ENCODE data around the gene PGGHG. TPM values are rescaled to one million over a fixed set of nuclear protein-coding genes. Genes with fewer than 3 reads are reported as not detected.

The PGGHG gene
- total RNA-seq, 1 donor from 2014 or later, result 32.5 TPM

DNA sequence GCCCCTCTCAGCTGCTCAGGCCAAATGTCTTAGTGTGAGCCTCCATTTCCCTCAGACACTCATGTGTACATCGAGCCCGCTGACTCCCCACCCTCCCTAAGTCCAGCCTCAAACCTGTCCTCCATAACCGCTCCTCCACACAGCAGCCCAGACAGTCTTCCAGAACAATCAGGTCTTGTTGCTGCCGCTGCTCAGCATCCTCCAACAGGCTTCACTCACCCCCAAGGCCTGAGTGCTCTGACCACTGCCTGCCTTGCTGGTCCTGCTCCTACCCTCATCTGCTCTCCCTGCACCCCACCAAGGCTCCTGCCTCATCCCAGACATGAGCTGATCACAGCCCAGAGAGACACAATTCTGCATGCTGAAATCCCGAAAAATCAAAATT is 35.0 kb upstream of the PGGHG start:
- DNase-seq (ENCODE audit: extremely low spot score, unreplicated experiment), result no peak
- Mint-ChIP-seq H3K36me3 (peaks cover 9% of the 10 kb centered on the region), H3K4me1 (ENCODE audit: unreplicated experiment) (no peaks in the 10 kb centered on the region), H3K27ac (no peak overlapping the region), H3K9me3 (no peaks in the 10 kb centered on the region), H3K4me3 (no peak overlapping the region), H3K27me3 (no peaks in the 10 kb centered on the region)
- TF ChIP-seq, protein P1, sequence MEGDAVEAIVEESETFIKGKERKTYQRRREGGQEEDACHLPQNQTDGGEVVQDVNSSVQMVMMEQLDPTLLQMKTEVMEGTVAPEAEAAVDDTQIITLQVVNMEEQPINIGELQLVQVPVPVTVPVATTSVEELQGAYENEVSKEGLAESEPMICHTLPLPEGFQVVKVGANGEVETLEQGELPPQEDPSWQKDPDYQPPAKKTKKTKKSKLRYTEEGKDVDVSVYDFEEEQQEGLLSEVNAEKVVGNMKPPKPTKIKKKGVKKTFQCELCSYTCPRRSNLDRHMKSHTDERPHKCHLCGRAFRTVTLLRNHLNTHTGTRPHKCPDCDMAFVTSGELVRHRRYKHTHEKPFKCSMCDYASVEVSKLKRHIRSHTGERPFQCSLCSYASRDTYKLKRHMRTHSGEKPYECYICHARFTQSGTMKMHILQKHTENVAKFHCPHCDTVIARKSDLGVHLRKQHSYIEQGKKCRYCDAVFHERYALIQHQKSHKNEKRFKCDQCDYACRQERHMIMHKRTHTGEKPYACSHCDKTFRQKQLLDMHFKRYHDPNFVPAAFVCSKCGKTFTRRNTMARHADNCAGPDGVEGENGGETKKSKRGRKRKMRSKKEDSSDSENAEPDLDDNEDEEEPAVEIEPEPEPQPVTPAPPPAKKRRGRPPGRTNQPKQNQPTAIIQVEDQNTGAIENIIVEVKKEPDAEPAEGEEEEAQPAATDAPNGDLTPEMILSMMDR (conservative IDR thresholded peaks at IDR 0.05), result no peak

DNA sequence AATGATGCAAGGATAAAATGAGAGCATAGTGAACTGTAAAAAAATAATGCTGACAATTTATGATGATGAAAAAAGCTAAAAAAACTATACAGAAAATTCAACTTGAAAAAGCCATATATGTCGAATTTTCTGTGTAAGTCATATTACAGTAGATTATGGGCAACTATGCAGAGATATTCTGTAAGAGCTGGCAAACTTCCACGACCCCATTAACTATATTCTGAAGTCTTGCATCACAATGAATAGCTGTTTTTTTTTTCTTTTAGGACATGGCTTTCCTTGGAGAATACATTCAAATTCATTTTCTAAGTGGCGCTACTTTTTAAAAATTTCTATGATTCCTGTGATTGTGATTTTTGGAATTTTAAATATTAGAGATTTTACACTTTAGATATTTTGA is 33.8 kb upstream of the PGGHG start:
- H3K9me3 Mint-ChIP-seq, result no peaks in the 10 kb centered on the region
- TF ChIP-seq, protein P1 (conservative IDR thresholded peaks at IDR 0.05), result no peak
- H3K36me3 Mint-ChIP-seq, result peaks cover 5% of the 10 kb centered on the region
- no peak for DNase-seq (ENCODE audit: extremely low spot score, unreplicated experiment)
- no peak overlapping the region for H3K27ac Mint-ChIP-seq
- H3K4me3 Mint-ChIP-seq, result no peak overlapping the region
- no peaks in the 10 kb centered on the region for H3K27me3 Mint-ChIP-seq
- H3K4me1 Mint-ChIP-seq (ENCODE audit: unreplicated experiment), result no peaks in the 10 kb centered on the region

DNA sequence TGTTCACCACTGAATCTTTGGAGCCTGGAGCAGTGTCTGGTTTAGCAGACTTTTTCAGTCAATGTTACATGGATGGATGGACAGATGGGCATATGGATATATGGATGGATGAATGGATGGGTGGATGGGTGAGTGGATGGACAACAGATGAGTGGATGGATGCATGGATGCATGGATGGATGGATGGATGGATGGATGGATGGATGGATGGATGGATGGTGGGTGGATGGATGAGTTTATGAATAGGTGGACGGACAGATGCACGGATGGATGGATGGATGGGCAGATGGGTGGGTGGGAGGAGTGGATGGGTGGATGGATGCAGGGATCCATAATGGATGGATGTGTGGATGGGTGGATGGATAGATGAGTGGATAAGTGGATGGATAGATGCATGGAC is 33.1 kb upstream of the PGGHG start:
- H3K27ac Mint-ChIP-seq, result no peak overlapping the region
- no peaks in the 10 kb centered on the region for H3K9me3 Mint-ChIP-seq
- no peak for DNase-seq (ENCODE audit: extremely low spot score, unreplicated experiment)
- peaks cover 5% of the 10 kb centered on the region for H3K36me3 Mint-ChIP-seq
- no peaks in the 10 kb centered on the region for H3K4me1 Mint-ChIP-seq (ENCODE audit: unreplicated experiment)
- no peaks in the 10 kb centered on the region for H3K27me3 Mint-ChIP-seq
- TF ChIP-seq, protein P1 (conservative IDR thresholded peaks at IDR 0.05), result no peak
- no peak overlapping the region for H3K4me3 Mint-ChIP-seq

DNA sequence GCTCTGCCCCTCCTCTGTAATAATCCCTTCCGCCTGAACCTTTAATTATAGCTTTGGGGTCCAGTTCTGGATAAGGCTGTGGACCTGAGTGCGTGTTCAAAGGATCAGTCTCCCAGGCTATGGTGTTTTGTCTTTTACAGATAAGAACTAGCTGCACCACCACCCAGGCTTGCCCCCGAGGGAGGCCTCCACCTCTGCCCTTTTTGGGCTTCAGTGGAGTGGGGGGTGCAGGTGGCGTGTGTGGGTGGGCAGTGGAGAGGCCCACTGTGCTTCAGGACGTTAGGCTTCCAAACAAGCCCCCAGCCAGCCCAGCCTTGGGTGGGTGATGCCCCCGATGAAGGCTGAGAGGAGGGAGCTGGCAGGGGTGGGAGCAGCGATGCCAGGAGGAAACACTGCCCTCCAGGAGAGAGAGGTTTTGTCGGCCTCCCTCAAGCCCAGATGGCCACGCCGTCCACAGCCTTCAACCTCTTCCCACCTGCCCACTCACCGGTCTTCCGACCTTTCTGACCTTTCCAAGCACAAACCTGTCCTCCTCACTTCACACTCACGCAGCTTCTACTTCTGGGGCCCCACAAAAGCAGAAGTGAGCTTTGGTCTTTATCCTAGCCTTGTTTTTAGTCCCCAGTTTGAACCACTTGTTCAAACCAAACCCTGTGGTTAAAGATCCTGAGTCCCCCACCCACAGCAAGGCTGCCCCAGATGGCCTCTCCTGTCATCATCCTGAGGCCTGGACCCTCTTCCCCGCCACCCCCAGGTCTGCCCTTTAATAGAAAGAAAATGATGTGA is 31.8 kb upstream of the PGGHG start:
- TF ChIP-seq, protein P1 (conservative IDR thresholded peaks at IDR 0.05), result no peak
- peaks cover 2% of the 10 kb centered on the region for H3K9me3 Mint-ChIP-seq
- H3K27ac Mint-ChIP-seq, result no peak overlapping the region
- no peaks in the 10 kb centered on the region for H3K4me1 Mint-ChIP-seq (ENCODE audit: unreplicated experiment)
- H3K36me3 Mint-ChIP-seq, result no peaks in the 10 kb centered on the region
- H3K27me3 Mint-ChIP-seq, result no peaks in the 10 kb centered on the region
- no peak for DNase-seq (ENCODE audit: extremely low spot score, unreplicated experiment)
- H3K4me3 Mint-ChIP-seq, result no peak overlapping the region

DNA sequence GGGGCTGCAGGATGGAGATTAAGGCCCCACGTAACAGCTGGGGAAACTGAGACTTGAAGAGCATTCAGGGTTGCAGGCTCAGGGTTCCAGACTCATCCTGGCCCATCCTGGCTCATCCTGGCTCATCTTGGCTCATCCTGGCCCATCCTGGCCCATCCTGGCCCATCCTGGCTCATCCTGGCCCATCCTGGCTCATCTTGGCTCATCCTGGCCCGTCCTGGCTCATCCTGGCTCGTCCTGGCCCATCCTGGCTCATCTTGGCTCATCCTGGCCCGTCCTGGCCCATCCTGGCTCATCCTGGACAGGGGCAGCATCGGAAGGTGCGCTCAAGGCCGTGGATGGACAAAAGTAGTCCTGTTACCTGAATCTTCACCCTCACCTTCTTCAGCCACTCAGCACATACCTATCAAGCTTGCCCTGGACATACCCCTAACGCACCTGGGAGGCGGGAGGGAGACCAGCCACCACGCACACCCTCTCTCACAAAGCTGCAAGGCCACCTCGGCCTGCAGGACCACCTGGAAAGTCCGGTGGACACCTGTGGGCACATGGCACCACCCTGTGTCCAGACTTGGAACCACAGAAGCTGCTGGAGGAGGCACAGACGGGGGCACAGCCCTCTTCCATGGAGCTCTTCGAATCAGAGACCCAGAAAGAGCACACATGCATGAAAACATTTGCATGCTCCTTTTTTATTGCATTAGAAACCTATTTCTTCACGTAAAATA is 31.0 kb upstream of the PGGHG start:
- DNase-seq (ENCODE audit: extremely low spot score, unreplicated experiment), result no peak
- Mint-ChIP-seq H3K9me3 (peaks cover 4% of the 10 kb centered on the region), H3K4me1 (ENCODE audit: unreplicated experiment) (no peaks in the 10 kb centered on the region), H3K27ac (peak overlapping the region; percentile 41), H3K36me3 (no peaks in the 10 kb centered on the region), H3K27me3 (no peaks in the 10 kb centered on the region), H3K4me3 (no peak overlapping the region)
- TF ChIP-seq, protein P1 (conservative IDR thresholded peaks at IDR 0.05), result no peak

All from type B pancreatic cell (in vitro differentiated cells).